ENCODE data around the gene ATP5IF1. TPM values are rescaled to one million over a fixed set of nuclear protein-coding genes. Genes with fewer than 3 reads are reported as not detected.
A peak's percentile ranks its signal among the peaks of the same experiment; 100 is the strongest.

Gene ATP5IF1
- total and polyA plus RNA-seq, 9 of the 15 experiments (the other 6 are each of a cell fraction or from before 2014, with no cell fraction given): 292 to 1,422 (median 388) TPM

DNA sequence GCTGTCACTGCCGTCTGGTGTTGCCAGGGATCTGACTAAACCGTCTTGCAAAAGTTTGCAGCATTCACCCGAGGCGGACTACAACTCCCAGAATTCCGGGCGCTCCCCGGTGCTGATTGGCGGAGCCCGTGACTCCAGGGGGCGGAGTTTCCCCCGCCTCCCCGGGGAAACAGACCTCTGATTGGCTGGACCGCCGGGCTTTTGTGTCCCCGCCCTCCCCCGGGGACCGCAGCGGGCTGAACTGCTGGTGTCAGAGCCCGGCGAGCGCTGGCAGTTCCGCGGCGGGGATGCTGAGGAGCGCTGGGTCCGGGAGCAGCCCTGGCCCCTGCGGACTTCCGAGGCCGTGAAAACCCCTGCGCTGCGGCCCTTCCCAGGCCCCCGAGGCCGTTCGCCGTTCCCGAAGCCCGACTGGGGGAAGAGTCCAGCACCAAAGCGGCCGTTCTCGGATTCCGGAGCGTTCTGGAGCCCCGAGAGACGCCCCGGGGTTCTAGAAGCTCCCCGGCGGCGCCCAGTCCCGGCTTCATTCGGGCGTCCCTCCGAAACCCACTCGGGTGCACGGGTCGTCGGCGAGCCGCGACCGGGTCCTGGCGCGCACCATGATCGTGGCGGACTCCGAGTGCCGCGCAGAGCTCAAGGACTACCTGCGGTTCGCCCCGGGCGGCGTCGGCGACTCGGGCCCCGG, 23.5 kb downstream of the ATP5IF1 start, which contains the start of gene SESN2 (continued):
- TF ChIP-seq, protein P1, sequence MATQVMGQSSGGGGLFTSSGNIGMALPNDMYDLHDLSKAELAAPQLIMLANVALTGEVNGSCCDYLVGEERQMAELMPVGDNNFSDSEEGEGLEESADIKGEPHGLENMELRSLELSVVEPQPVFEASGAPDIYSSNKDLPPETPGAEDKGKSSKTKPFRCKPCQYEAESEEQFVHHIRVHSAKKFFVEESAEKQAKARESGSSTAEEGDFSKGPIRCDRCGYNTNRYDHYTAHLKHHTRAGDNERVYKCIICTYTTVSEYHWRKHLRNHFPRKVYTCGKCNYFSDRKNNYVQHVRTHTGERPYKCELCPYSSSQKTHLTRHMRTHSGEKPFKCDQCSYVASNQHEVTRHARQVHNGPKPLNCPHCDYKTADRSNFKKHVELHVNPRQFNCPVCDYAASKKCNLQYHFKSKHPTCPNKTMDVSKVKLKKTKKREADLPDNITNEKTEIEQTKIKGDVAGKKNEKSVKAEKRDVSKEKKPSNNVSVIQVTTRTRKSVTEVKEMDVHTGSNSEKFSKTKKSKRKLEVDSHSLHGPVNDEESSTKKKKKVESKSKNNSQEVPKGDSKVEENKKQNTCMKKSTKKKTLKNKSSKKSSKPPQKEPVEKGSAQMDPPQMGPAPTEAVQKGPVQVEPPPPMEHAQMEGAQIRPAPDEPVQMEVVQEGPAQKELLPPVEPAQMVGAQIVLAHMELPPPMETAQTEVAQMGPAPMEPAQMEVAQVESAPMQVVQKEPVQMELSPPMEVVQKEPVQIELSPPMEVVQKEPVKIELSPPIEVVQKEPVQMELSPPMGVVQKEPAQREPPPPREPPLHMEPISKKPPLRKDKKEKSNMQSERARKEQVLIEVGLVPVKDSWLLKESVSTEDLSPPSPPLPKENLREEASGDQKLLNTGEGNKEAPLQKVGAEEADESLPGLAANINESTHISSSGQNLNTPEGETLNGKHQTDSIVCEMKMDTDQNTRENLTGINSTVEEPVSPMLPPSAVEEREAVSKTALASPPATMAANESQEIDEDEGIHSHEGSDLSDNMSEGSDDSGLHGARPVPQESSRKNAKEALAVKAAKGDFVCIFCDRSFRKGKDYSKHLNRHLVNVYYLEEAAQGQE (IDR thresholded peaks at IDR 0.05; ENCODE audit: borderline replicate concordance): no peak
- TF ChIP-seq, protein P1 (CRISPR knock-in tag; IDR thresholded peaks at IDR 0.05; ENCODE audit: low read depth): no peak; the same call in 1 of the 2 replicates
- peak; percentile 14 for TF ChIP-seq ZKSCAN1 (IDR thresholded peaks at IDR 0.05; ENCODE audit: low read depth, low read length)
- peak in 1 of 2 experiments; percentile 84; a peak in 2 of 4 replicates for TF ChIP-seq SRF (CRISPR knock-in tag; IDR thresholded peaks at IDR 0.05)
- no peak for TF ChIP-seq ETV5 (CRISPR knock-in tag; IDR thresholded peaks at IDR 0.05; ENCODE audit: low read depth)
- peak; percentile 70; the same call in 1 of the 2 replicates for TF ChIP-seq ZNF282 (CRISPR knock-in tag; IDR thresholded peaks at IDR 0.05)
- TF ChIP-seq, protein P2, sequence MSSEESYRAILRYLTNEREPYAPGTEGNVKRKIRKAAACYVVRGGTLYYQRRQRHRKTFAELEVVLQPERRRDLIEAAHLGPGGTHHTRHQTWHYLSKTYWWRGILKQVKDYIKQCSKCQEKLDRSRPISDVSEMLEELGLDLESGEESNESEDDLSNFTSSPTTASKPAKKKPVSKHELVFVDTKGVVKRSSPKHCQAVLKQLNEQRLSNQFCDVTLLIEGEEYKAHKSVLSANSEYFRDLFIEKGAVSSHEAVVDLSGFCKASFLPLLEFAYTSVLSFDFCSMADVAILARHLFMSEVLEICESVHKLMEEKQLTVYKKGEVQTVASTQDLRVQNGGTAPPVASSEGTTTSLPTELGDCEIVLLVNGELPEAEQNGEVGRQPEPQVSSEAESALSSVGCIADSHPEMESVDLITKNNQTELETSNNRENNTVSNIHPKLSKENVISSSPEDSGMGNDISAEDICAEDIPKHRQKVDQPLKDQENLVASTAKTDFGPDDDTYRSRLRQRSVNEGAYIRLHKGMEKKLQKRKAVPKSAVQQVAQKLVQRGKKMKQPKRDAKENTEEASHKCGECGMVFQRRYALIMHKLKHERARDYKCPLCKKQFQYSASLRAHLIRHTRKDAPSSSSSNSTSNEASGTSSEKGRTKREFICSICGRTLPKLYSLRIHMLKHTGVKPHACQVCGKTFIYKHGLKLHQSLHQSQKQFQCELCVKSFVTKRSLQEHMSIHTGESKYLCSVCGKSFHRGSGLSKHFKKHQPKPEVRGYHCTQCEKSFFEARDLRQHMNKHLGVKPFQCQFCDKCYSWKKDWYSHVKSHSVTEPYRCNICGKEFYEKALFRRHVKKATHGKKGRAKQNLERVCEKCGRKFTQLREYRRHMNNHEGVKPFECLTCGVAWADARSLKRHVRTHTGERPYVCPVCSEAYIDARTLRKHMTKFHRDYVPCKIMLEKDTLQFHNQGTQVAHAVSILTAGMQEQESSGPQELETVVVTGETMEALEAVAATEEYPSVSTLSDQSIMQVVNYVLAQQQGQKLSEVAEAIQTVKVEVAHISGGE (CRISPR knock-in tag; IDR thresholded peaks at IDR 0.05): no peak; a peak in 1 of 6 replicates
- peak; percentile 23 for TF ChIP-seq CREB1 (IDR thresholded peaks at IDR 0.05)
- TF ChIP-seq CREB1 (CRISPR knock-in tag; IDR thresholded peaks at IDR 0.05): peak; percentile 56
- TF ChIP-seq, protein P3, sequence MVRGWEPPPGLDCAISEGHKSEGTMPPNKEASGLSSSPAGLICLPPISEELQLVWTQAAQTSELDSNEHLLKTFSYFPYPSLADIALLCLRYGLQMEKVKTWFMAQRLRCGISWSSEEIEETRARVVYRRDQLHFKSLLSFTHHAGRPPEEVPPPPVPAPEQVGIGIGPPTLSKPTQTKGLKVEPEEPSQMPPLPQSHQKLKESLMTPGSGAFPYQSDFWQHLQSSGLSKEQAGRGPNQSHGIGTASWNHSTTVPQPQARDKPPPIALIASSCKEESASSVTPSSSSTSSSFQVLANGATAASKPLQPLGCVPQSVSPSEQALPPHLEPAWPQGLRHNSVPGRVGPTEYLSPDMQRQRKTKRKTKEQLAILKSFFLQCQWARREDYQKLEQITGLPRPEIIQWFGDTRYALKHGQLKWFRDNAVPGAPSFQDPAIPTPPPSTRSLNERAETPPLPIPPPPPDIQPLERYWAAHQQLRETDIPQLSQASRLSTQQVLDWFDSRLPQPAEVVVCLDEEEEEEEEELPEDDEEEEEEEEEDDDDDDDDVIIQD (CRISPR knock-in tag; IDR thresholded peaks at IDR 0.05): no peak
- no peak for TF ChIP-seq TCF7 (IDR thresholded peaks at IDR 0.05; ENCODE audit: borderline replicate concordance)
- TF ChIP-seq RBM39 (optimal IDR thresholded peaks at IDR 0.05; ENCODE audit: low read depth, low read length): no peak
- TF ChIP-seq L3MBTL2 (IDR thresholded peaks at IDR 0.05): no peak

Measured in K562 (cell line).